GM18519 (cell line): ENCODE measurements around the gene PLPP4.

Experiments used
- ATAC-seq: cut with Tn5 transposase; IDR thresholded peaks from one replicate; pipeline ENCODE4 v1.9.1; 2021; ENCODE audit warnings: mild to moderate bottlenecking, moderate library complexity; ENCODE audit not compliant: unreplicated experiment, low FRiP score

The PLPP4 gene

GRCh38 chr10:120455606-120456005 is 1.4 kb upstream of the PLPP4 start:
- ATAC-seq, result no peak

GRCh38 chr10:120456143-120456625 is 843 bp upstream of the PLPP4 start:
- no peak for ATAC-seq

- ATAC-seq, result no peak
These were observed 575 bp downstream of the PLPP4 start for GRCh38 chr10:120457431-120458172.

GRCh38 chr10:120458432-120458831 is 1.4 kb downstream of the PLPP4 start:
- ATAC-seq, result no peak

- no peak for ATAC-seq
These were observed 2.2 kb downstream of the PLPP4 start for GRCh38 chr10:120459185-120459584.

GRCh38 chr10:120460186-120460585 is 3.2 kb downstream of the PLPP4 start:
- ATAC-seq, result no peak

- no peak for ATAC-seq
These were observed 3.7 kb downstream of the PLPP4 start for GRCh38 chr10:120460776-120461175.

- no peak for ATAC-seq
These were observed 5.1 kb downstream of the PLPP4 start for GRCh38 chr10:120462018-120462682.

GRCh38 chr10:120465138-120465537 is 8.1 kb downstream of the PLPP4 start:
- no peak for ATAC-seq

- ATAC-seq, result no peak
These were observed 9.0 kb downstream of the PLPP4 start for GRCh38 chr10:120466006-120466405.

GRCh38 chr10:120473593-120473992 is 16.6 kb downstream of the PLPP4 start:
- ATAC-seq, result peak; percentile 88

- ATAC-seq, result no peak
These were observed 17.9 kb downstream of the PLPP4 start for GRCh38 chr10:120474956-120475355.

- no peak for ATAC-seq
These were observed 19.1 kb downstream of the PLPP4 start for GRCh38 chr10:120475844-120476791.

- no peak for ATAC-seq
These were observed 20.2 kb downstream of the PLPP4 start for GRCh38 chr10:120477021-120477742.

- ATAC-seq, result no peak
These were observed 20.7 kb downstream of the PLPP4 start for GRCh38 chr10:120477743-120478141.

GRCh38 chr10:120478386-120478785 is 21.4 kb downstream of the PLPP4 start:
- no peak for ATAC-seq

GRCh38 chr10:120479506-120479905 is 22.5 kb downstream of the PLPP4 start:
- no peak for ATAC-seq

- ATAC-seq, result no peak
These were observed 23.1 kb downstream of the PLPP4 start for GRCh38 chr10:120480065-120480600.

GRCh38 chr10:120480848-120481247 is 23.8 kb downstream of the PLPP4 start:
- no peak for ATAC-seq

GRCh38 chr10:120483006-120483405 is 26.0 kb downstream of the PLPP4 start:
- ATAC-seq, result no peak
